ENCODE measurements around the gene SEMA4B. TPM values are rescaled to one million over a fixed set of nuclear protein-coding genes. Genes with fewer than 3 reads are reported as not detected.

Gene SEMA4B
- total and polyA plus RNA-seq, 10 of the 15 experiments (the other 5 are each of a cell fraction or from before 2014, with no cell fraction given), result 0.87 to 26.0 (median 9.3) TPM

DNA sequence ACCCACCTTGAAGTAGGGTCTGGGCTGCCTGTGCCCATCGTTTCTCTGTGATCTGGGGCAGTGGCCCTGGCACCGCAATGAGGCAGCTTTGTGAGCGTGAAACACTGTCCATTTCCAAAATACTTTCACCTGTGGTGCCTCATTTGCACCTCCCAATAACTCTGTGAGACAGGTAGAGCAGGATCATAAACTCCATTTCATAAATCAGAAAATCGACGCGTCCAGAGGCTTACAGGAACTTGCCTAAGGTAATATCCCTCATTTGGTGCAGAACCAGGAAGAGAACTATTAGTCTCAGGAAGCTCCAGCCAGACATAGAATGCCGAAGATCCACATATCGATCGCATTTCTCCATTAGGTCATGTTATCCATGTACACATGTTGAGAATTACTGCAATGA is 38.2 kb upstream of the SEMA4B start:
- no peaks in the 10 kb centered on the region for H3K36me3 ChIP-seq (ENCODE audit: control insufficient read depth in 2 of 2, insufficient read depth in 2 of 2, low read length in 1 of 2)
- H2AFZ ChIP-seq (ENCODE audit: control insufficient read depth, low read depth, low read length), result no peak overlapping the region
- H3K9me3 ChIP-seq (replicated peaks; ENCODE audit: control insufficient read depth, insufficient read depth, low read length), result no peaks in the 10 kb centered on the region; the same call in 2 of the 3 replicates
- POLR2A ChIA-PET, result interaction anchor here (0.7 to 3.6 kb wide), 9 partner anchors 15 to 140 kb away, joined by 3 to 18 read pairs (median 4); partner anchors contain the start of genes CIB1, GDPGP1 and SEMA4B
- H3K9ac ChIP-seq (ENCODE audit: control insufficient read depth, insufficient read depth, low read length), result no peak overlapping the region
- H3K4me1 ChIP-seq (ENCODE audit: control insufficient read depth, insufficient read depth, low read length), result peaks cover 38% of the 10 kb centered on the region
- RAD21 ChIA-PET (ENCODE audit: unreplicated experiment), result interaction anchor here (1.1 to 4.4 kb wide), 11 partner anchors 15 to 125 kb away, joined by 4 to 43 read pairs (median 14); partner anchors contain the start of gene SEMA4B
- DNase-seq (ENCODE audit: low read depth, low spot score) (no peak), ATAC-seq (no peak), FAIRE-seq (no peak)
- no peaks in the 10 kb centered on the region for H3K79me2 ChIP-seq (ENCODE audit: control insufficient read depth, insufficient read depth, low read length)
- H3K4me3 ChIP-seq, result no peak overlapping the region
- H3K4me2 ChIP-seq (ENCODE audit: control insufficient read depth, insufficient read depth), result no peak overlapping the region
- no peaks in the 10 kb centered on the region for H3K27me3 ChIP-seq (replicated peaks in 1 of 2; ENCODE audit: control insufficient read depth in 2 of 2, insufficient read depth in 2 of 2, low read length in 1 of 2)
- SMC1A ChIA-PET (ENCODE audit: uncharacterized antibody, unreplicated experiment), result interaction anchor here (0.7 to 7.6 kb wide), 9 partner anchors 15 to 99 kb away, joined by 3 to 70 read pairs (median 10); partner anchors contain the start of genes CIB1, GDPGP1 and SEMA4B
- no peaks in the 10 kb centered on the region for H4K20me1 ChIP-seq (ENCODE audit: control insufficient read depth, insufficient read depth)
- 97% methylated on average over 9 of the region's 9 CpGs for WGBS (ENCODE audit: insufficient coverage, insufficient replicate concordance, low lambda C conversion rate, missing lambda C conversion rate)
- no peak overlapping the region for H3K27ac ChIP-seq (ENCODE audit: control insufficient read depth, insufficient read depth)
- in situ Hi-C loops (cut with MboI) (loop anchor here (5.0 kb wide), 2 partner anchors 54 to 124 kb away; no protein-coding TSS in a partner anchor), intact Hi-C loops (cut with micrococcal nuclease; ENCODE audit: unreplicated experiment) (loop anchor here (5.0 kb wide), 1 partner anchor 39 kb away; the partner anchor contains the start of gene SEMA4B)
- CTCF ChIA-PET, result interaction anchor here (1.0 to 3.5 kb wide), 7 partner anchors 10 to 138 kb away, joined by 3 to 22 read pairs (median 7); partner anchors contain the start of gene TTLL13
- no TSS peak for BruUV-seq (replicated peaks)
- no peak for TF ChIP-seq SREBF2 (IDR thresholded peaks at IDR 0.05; ENCODE audit: low read length)
- TF ChIP-seq FOXM1 (IDR thresholded peaks at IDR 0.05; ENCODE audit: low read depth, low read length), result no peak
- no peak for TF ChIP-seq SPI1 (IDR thresholded peaks at IDR 0.05; ENCODE audit: borderline replicate concordance, insufficient read depth, low read depth, low read length)
- TF ChIP-seq, protein P1, sequence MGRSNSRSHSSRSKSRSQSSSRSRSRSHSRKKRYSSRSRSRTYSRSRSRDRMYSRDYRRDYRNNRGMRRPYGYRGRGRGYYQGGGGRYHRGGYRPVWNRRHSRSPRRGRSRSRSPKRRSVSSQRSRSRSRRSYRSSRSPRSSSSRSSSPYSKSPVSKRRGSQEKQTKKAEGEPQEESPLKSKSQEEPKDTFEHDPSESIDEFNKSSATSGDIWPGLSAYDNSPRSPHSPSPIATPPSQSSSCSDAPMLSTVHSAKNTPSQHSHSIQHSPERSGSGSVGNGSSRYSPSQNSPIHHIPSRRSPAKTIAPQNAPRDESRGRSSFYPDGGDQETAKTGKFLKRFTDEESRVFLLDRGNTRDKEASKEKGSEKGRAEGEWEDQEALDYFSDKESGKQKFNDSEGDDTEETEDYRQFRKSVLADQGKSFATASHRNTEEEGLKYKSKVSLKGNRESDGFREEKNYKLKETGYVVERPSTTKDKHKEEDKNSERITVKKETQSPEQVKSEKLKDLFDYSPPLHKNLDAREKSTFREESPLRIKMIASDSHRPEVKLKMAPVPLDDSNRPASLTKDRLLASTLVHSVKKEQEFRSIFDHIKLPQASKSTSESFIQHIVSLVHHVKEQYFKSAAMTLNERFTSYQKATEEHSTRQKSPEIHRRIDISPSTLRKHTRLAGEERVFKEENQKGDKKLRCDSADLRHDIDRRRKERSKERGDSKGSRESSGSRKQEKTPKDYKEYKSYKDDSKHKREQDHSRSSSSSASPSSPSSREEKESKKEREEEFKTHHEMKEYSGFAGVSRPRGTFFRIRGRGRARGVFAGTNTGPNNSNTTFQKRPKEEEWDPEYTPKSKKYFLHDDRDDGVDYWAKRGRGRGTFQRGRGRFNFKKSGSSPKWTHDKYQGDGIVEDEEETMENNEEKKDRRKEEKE (IDR thresholded peaks at IDR 0.05), result no peak
- TF ChIP-seq MEF2B (IDR thresholded peaks at IDR 0.05; ENCODE audit: partially characterized antibody, poor library complexity, severe bottlenecking), result no peak
- TF ChIP-seq RBBP5 (conservative IDR thresholded peaks at IDR 0.05), result no peak
- TF ChIP-seq MTA3 (IDR thresholded peaks at IDR 0.05; ENCODE audit: borderline replicate concordance, low read length), result no peak
- TF ChIP-seq, protein P2, sequence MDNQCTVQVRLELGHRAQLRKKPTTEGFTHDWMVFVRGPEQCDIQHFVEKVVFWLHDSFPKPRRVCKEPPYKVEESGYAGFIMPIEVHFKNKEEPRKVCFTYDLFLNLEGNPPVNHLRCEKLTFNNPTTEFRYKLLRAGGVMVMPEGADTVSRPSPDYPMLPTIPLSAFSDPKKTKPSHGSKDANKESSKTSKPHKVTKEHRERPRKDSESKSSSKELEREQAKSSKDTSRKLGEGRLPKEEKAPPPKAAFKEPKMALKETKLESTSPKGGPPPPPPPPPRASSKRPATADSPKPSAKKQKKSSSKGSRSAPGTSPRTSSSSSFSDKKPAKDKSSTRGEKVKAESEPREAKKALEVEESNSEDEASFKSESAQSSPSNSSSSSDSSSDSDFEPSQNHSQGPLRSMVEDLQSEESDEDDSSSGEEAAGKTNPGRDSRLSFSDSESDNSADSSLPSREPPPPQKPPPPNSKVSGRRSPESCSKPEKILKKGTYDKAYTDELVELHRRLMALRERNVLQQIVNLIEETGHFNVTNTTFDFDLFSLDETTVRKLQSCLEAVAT (IDR thresholded peaks at IDR 0.05), result no peak
- no peak for TF ChIP-seq SKIL (IDR thresholded peaks at IDR 0.05; ENCODE audit: low read depth, poor library complexity, severe bottlenecking)
- TF ChIP-seq SUPT20H (IDR thresholded peaks at IDR 0.05; ENCODE audit: borderline replicate concordance, control insufficient read depth, low read depth, low read length), result no peak
- TF ChIP-seq, protein P3, sequence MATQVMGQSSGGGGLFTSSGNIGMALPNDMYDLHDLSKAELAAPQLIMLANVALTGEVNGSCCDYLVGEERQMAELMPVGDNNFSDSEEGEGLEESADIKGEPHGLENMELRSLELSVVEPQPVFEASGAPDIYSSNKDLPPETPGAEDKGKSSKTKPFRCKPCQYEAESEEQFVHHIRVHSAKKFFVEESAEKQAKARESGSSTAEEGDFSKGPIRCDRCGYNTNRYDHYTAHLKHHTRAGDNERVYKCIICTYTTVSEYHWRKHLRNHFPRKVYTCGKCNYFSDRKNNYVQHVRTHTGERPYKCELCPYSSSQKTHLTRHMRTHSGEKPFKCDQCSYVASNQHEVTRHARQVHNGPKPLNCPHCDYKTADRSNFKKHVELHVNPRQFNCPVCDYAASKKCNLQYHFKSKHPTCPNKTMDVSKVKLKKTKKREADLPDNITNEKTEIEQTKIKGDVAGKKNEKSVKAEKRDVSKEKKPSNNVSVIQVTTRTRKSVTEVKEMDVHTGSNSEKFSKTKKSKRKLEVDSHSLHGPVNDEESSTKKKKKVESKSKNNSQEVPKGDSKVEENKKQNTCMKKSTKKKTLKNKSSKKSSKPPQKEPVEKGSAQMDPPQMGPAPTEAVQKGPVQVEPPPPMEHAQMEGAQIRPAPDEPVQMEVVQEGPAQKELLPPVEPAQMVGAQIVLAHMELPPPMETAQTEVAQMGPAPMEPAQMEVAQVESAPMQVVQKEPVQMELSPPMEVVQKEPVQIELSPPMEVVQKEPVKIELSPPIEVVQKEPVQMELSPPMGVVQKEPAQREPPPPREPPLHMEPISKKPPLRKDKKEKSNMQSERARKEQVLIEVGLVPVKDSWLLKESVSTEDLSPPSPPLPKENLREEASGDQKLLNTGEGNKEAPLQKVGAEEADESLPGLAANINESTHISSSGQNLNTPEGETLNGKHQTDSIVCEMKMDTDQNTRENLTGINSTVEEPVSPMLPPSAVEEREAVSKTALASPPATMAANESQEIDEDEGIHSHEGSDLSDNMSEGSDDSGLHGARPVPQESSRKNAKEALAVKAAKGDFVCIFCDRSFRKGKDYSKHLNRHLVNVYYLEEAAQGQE (IDR thresholded peaks at IDR 0.05; ENCODE audit: low read depth, low read length), result no peak
- TF ChIP-seq HDAC6 (IDR thresholded peaks at IDR 0.05; ENCODE audit: unreplicated experiment), result no peak
- no peak for TF ChIP-seq ASH2L (IDR thresholded peaks at IDR 0.05; ENCODE audit: borderline replicate concordance, low read depth)
